Vagina (tissue), 2 donors: ENCODE measurements around the gene ZNF20.
A peak's percentile ranks its signal among the peaks of the same experiment; 100 is the strongest.

Experiments used
- CTCF ChIP-seq, 3 experiments: fragments of 450-650 bp in 2 of 3; fragments of 200-600 bp in 1 of 3; sonication (generic) in 1 of 3; IDR thresholded peaks; one replicate each; pipeline ENCODE4 v1.5.1; 2017 to 2019; ENCODE audit warnings: antibody characterized with exemption in 3 of 3, mild to moderate bottlenecking in 2 of 3, moderate library complexity in 2 of 3
- POLR2A ChIP-seq, 2 donors: fragments of 450-650 bp; IDR thresholded peaks; one replicate each; pipeline ENCODE4 v1.6.1; 2017; ENCODE audit warnings: antibody characterized with exemption in 2 of 2, mild to moderate bottlenecking in 2 of 2, moderate library complexity in 2 of 2

- TF ChIP-seq CTCF (IDR thresholded peaks at IDR 0.05) (peak in 1 of 3 experiments; percentile 23), POLR2A (IDR thresholded peaks at IDR 0.05) (no peak)
Observed at GRCh38 chr19:12090807-12091206, 49.3 kb downstream of the ZNF20 start.
